B cell (primary cell): Measurements from ENCODE around the gene MAP3K13.

Experiments
- EZH2 ChIP-seq: IDR thresholded peaks from 2 replicates; pipeline ENCODE4 v1.6.1; 2012; ENCODE audit warnings: borderline replicate concordance, low read depth, mild to moderate bottlenecking, moderate library complexity, low read length; ENCODE audit not compliant: insufficient read depth, poor library complexity, severe bottlenecking
- TF ChIP-seq, protein P1 (sequence below): fragments of 200-600 bp; IDR thresholded peaks from one replicate; pipeline ENCODE4 v1.8.0; 2022; ENCODE audit warnings: antibody characterized with exemption, mild to moderate bottlenecking

DNA sequence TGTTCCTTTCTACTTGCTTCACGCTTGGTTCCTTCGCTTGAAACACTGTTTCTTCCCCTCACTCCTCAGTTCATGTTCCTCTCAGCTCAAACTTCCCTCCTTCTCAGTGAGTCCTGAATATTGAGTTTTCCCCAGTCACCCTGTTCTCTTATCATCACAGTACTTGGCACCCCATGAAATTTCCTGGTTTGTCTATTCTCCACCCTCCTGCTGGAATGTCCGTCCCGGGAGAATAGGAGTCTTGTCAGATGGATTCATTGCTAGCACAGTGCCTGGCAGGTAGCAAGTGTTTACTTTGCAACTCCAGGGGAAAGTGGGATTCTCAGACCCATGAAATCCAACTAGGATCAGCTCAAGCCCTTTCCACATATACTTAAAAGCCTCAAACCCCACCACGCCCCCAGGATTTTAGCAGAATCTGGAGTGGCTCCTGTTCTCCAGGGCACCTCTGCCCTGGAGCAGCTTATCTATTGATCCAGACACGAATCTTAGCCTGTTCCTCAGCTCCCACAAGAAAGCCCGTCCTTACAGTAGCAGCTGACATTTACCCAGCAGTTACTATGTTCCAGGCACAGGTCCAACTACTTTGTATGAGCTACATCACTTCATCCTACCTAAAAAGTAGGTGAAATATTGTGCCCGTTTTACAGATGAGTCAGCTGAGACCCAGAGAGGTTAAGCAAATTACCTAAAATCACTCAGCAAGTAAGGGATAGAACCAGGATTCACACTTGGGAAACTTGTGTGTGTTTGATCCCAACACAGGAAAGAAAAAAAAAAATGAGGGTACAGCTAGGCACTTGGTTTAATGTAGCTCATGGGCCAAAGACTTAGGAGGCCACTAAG is 36.8 kb upstream of the MAP3K13 start:
- TF ChIP-seq, protein P1, sequence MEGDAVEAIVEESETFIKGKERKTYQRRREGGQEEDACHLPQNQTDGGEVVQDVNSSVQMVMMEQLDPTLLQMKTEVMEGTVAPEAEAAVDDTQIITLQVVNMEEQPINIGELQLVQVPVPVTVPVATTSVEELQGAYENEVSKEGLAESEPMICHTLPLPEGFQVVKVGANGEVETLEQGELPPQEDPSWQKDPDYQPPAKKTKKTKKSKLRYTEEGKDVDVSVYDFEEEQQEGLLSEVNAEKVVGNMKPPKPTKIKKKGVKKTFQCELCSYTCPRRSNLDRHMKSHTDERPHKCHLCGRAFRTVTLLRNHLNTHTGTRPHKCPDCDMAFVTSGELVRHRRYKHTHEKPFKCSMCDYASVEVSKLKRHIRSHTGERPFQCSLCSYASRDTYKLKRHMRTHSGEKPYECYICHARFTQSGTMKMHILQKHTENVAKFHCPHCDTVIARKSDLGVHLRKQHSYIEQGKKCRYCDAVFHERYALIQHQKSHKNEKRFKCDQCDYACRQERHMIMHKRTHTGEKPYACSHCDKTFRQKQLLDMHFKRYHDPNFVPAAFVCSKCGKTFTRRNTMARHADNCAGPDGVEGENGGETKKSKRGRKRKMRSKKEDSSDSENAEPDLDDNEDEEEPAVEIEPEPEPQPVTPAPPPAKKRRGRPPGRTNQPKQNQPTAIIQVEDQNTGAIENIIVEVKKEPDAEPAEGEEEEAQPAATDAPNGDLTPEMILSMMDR: no peak
- TF ChIP-seq EZH2: no peak
